Measurements from ENCODE around the gene FAM111B.

Gene FAM111B

GRCh38 chr11:59158206-59159068 lies 51.4 kb downstream of the FAM111B start:
- DNase-seq: no peak

DNA sequence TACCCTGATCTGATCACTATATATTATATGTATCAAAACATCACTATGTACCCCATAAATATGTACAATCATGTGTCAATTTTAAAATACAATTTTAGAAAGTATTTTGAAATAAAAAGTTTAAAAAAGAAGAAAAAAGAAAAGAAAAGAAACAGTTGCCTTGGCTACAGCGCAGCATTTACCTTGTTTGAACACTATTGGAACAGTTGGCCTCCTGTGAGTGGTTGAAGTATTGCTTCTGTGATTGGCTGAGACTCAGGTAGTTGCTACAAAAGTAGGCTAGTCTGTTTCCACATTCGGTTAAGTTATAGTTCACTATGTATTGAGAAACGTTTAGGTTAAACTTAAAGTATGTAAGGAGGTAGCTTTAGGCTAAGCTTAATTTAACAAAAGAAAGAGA lies 57.0 kb downstream of the FAM111B start:
- DNase-seq: no peak

DNA sequence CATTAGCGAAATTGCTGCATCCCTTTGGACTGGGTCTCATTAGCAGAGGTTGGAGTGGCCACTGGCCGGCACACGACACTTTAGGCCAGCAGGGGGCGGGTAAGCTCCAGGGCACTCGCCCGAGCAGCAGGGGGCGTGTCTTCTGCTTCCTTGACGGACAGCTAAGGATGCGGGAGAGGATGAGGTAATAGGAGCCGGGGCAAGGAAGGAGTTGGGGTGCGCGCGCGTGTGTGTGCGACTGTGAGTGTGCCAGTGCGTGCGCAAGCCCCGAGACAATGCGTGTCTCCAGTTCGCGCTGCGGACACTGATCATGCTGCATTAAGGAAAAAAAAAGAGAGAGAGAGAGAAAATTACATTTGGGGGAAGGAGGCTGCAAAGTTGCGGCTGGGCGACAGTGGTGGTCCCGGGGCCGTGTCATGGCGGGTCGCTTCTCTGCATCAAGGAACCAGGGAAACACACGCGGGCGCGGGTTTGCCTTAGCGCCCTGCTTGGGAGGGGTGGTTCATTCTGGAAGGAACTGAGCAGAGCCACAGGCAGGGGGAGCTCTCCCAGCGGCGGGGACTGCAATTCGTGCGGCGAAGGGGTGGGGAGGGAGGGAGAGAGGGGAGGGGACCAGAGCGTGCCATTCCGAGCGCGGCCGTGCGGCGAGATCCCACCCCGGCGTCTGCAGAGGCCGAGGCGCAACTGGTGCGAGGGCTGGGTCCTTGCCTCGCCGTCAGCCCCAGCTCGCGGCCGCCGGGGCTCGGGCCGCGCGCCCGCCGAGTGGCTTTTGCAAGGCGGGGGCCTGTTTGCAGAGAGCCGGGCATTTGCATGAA lies 64.7 kb downstream of the FAM111B start, which contains the start of gene DTX4:
TSS of gene DTX4 (plus strand) at position 625 of the 815 bp plus-strand sequence. CDS start 464 bp downstream, outside the sequence.
- peak; percentile 84 for DNase-seq

DNA sequence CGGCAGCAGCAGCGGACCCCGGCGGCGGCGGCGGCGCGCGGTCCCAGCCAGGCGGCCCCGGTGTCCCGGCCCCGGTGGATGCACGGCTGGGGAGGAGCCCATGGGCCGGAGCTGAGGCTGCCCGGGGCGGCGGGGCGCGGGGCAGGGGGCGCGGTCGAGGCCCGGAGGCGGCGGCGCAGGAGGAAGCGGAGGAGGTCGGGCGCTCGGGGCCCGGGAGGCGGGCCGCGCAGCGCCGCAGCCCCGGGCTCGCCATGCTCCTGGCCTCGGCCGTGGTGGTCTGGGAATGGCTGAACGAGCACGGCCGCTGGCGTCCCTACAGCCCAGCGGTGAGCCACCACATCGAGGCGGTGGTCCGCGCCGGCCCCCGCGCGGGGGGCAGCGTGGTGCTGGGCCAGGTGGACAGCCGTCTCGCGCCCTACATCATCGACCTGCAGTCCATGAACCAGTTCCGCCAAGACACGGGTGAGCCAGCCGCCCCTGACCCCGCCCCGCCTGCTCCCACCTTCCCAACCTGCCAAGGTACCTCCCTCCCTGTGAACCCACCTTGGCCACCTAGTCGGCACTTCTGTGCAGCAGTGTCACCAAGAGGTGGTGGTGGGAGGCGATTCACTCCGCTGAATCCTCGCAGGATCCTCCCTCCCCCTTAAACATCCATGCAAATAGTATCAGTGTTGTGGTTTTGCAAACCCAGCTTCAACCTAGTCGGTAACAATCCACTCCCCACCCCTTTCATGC lies 65.5 kb downstream of the FAM111B start:
- no peak for DNase-seq

GRCh38 chr11:59173080-59173963 lies 66.3 kb downstream of the FAM111B start:
- DNase-seq: no peak

- no peak for DNase-seq
These were observed 67.1 kb downstream of the FAM111B start for GRCh38 chr11:59173964-59174663.

DNA sequence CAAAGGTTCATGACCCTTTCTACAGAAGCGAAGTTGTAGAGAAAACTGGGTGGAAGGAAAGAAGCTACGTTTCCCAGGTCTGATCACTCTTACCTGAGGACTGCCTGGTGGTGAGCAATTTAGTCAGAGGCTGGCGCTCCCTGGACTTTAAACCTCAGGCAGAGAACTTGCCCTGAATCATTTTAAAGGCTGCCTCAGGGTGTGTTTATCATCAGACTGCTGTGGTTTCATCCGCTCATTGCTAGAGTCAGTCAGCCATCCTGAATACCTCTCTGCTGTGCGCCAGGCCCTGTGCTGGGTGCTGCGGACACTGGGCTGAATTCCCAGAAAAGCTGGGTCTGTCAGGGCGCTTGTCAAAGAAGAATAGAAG lies 67.6 kb downstream of the FAM111B start:
- no peak for DNase-seq

DNA sequence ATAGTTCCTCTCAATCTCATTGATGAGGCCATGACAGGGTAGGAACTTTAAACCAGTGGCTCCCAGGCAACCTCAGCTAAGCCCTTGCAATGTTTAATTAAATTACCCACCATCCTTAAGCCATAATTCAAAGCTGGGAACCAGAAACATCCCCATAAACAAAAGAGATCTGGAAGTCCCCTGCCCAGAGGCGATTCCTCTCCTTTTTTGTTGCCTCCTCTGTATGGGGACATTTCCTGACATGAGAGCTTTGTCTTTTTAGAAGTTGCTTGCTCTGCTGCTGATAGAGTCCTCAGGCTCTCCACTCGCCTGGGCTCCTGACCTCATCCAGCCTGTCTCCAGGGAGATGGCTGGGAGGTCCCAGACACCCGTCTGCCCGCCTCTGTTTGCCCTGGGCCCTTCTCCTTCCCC lies 68.1 kb downstream of the FAM111B start:
- DNase-seq: no peak

GRCh38 chr11:59176330-59176729 lies 69.3 kb downstream of the FAM111B start:
- no peak for DNase-seq

All from NCI-H510A (cell line).